Body of pancreas (tissue), 4 donors: Measurements from ENCODE around the gene BOD1. TPM values are rescaled to one million over a fixed set of nuclear protein-coding genes. Genes with fewer than 3 reads are reported as not detected.

Source experiments
- ATAC-seq: fragments of 150-250 bp; one replicate; pipeline ENCODE4 v1.9.1; 2016
- DNase-seq, 4 donors: peaks; one replicate each; pipeline ENCODE4 v3.0.0-alpha.2; 2019
- H3K27ac ChIP-seq, 4 donors: fragments of 200-600 bp; sonication (generic); 1 replicate in 3 of 4; 2 replicates in 1 of 4; pipeline versions ENCODE4 v1.5.1 to v1.6.1; 2016 to 2019; ENCODE audit warnings: mild to moderate bottlenecking in 1 of 4, mixed read lengths in 1 of 4, moderate library complexity in 1 of 4
- H3K27me3 ChIP-seq, 2 donors: fragments of 200-600 bp; sonication (generic); one replicate each; pipeline ENCODE4 v1.6.0; 2016; ENCODE audit warnings: mild to moderate bottlenecking in 1 of 2
- H3K36me3 ChIP-seq, 2 donors: fragments of 200-600 bp; sonication (generic); replicated peaks in 1 of 2; 2 replicates each; pipeline ENCODE4 v1.5.1; 2016; ENCODE audit warnings: low read depth in 2 of 2; ENCODE audit not compliant: insufficient read depth in 1 of 2
- H3K4me1 ChIP-seq: fragments of 200-600 bp; sonication (generic); one replicate; pipeline ENCODE4 v1.6.0; 2016
- H3K4me3 ChIP-seq, 2 donors: fragments of 200-600 bp; sonication (generic); 1 replicate in 1 of 2; 2 replicates in 1 of 2; pipeline ENCODE4 v1.5.1; 2016 to 2019
- H3K9me3 ChIP-seq, 3 donors: fragments of 200-600 bp; sonication (generic); 1 replicate in 2 of 3; 2 replicates in 1 of 3; pipeline ENCODE4 v1.5.1; 2016
- CTCF ChIP-seq, 7 experiments: fragments of 450-650 bp in 4 of 7; fragments of 200-600 bp in 3 of 7; sonication (generic) in 3 of 7; IDR thresholded peaks; one replicate each; pipeline ENCODE4 v1.5.1; 2016 to 2019; ENCODE audit warnings: antibody characterized with exemption in 7 of 7
- POLR2A ChIP-seq, 3 donors: fragments of 450-650 bp; IDR thresholded peaks; one replicate each; pipeline ENCODE4 v1.6.1; 2016; ENCODE audit warnings: antibody characterized with exemption in 3 of 3, mild to moderate bottlenecking in 2 of 3
- WGBS, 2 donors: methylation state at CpG; one replicate each; pipeline ENCODE4 v1.1.5; 2017; 5-methylcytosine and 5-hydroxymethylcytosine counted together
- intact Hi-C: fragments of 100-400 bp; cut with DNase I; formaldehyde crosslinking; loops from one replicate; pipeline ENCODE4 v1.15.1; 2023
- total RNA-seq, 2 donors: library from RNA; depleted of rRNA; stranded (reverse); fragments of >200 nt; gene quantifications; one replicate each; pipeline ENCODE4 v1.1.0, GENCODE V29; 2016

Gene BOD1
- total RNA-seq, 2 donors from 2014 or later, result 32.7 to 36.9 TPM

- intact Hi-C loops, result loop anchor here (10.0 kb wide), 1 partner anchor 79 kb away; no protein-coding TSS in a partner anchor
- H3K27ac ChIP-seq, result no peak overlapping the region
- ATAC-seq, result no peak
These were observed 9.4 kb upstream of the BOD1 start for GRCh38 chr5:173625673-173626504.

GRCh38 chr5:173625261-173625660 lies 8.8 kb upstream of the BOD1 start:
- WGBS, 2 donors, result 91 to 94% methylated on average over 3 of the region's 3 CpGs
- ATAC-seq, result no peak
- intact Hi-C loops, result loop anchor here (10.0 kb wide), 1 partner anchor 80 kb away; no protein-coding TSS in a partner anchor
- Histone ChIP-seq H3K36me3 (no peaks in the 10 kb centered on the region), H3K4me1 (no peaks in the 10 kb centered on the region), H3K27me3 (no peaks in the 10 kb centered on the region), H3K27ac (no peak overlapping the region), H3K9me3 (no peaks in the 10 kb centered on the region), H3K4me3 (no peak overlapping the region)
- TF ChIP-seq CTCF (IDR thresholded peaks at IDR 0.05), result no peak
- no peak for TF ChIP-seq POLR2A (IDR thresholded peaks at IDR 0.05)
- no peak for DNase-seq

More at GRCh38 chr5:173625673-173626504, 9.4 kb upstream of the BOD1 start:
- Histone ChIP-seq H3K4me3 (no peak overlapping the region), H3K36me3 (no peaks in the 10 kb centered on the region), H3K4me1 (no peaks in the 10 kb centered on the region), H3K27me3 (no peaks in the 10 kb centered on the region), H3K9me3 (no peaks in the 10 kb centered on the region)
- 80 to 87% methylated on average over 4 to 6 of the region's 6 CpGs for WGBS, 2 donors
- TF ChIP-seq POLR2A (IDR thresholded peaks at IDR 0.05) (no peak), CTCF (IDR thresholded peaks at IDR 0.05) (peak in 2 of 7 experiments; percentile 7 to 9)
- no peak for DNase-seq

- H3K4me3 ChIP-seq, result no peak overlapping the region
- intact Hi-C loops, result loop anchor here (5.0 to 10.0 kb wide), 2 partner anchors 81 to 348 kb away; no protein-coding TSS in a partner anchor
- ATAC-seq (no peak), DNase-seq (no peak)
- H3K27ac ChIP-seq, result no peak overlapping the region
- no peaks in the 10 kb centered on the region for H3K4me1 ChIP-seq
- H3K9me3 ChIP-seq, result no peaks in the 10 kb centered on the region
- no peak for TF ChIP-seq POLR2A (IDR thresholded peaks at IDR 0.05)
- TF ChIP-seq CTCF (IDR thresholded peaks at IDR 0.05), result no peak
- 67 to 72% methylated on average over 5 of the region's 5 CpGs for WGBS, 2 donors
- H3K27me3 ChIP-seq, result no peaks in the 10 kb centered on the region
- no peaks in the 10 kb centered on the region for H3K36me3 ChIP-seq
These were observed 7.8 kb upstream of the BOD1 start for GRCh38 chr5:173624282-173624681.

- no peak for DNase-seq
- H3K36me3 ChIP-seq, result no peaks in the 10 kb centered on the region
- WGBS, 2 donors, result 82 to 94% methylated on average over 1 of the region's 1 CpG
- intact Hi-C loops, result loop anchor here (5.0 to 10.0 kb wide), 2 partner anchors 81 to 349 kb away; no protein-coding TSS in a partner anchor
- H3K27me3 ChIP-seq, result no peaks in the 10 kb centered on the region
- no peak overlapping the region for H3K4me3 ChIP-seq
- no peak overlapping the region for H3K27ac ChIP-seq
- TF ChIP-seq CTCF (IDR thresholded peaks at IDR 0.05) (no peak), POLR2A (IDR thresholded peaks at IDR 0.05) (no peak)
- ATAC-seq, result no peak
- H3K9me3 ChIP-seq, result no peaks in the 10 kb centered on the region
- H3K4me1 ChIP-seq, result no peaks in the 10 kb centered on the region
These were observed 7.3 kb upstream of the BOD1 start for GRCh38 chr5:173623789-173624188.
